HFF-Myc (cell line): Measurements from ENCODE around the gene CRACR2B.
A peak's percentile ranks its signal among the peaks of the same experiment; 100 is the strongest.

Experiments
- DNase-seq: peaks from one replicate; pipeline ENCODE4 v3.0.0-alpha.2; 2011; ENCODE audit warnings: low read depth; ENCODE audit errors: extremely low read depth
- H3K4me3 ChIP-seq: replicated peaks from 2 replicates; pipeline ENCODE4 v1.5.1; 2011; ENCODE audit warnings: low read depth, mild to moderate bottlenecking, control low read depth, low read length
- TF ChIP-seq, protein P1 (sequence below): IDR thresholded peaks from 2 replicates; pipeline ENCODE4 v1.5.1; 2012; ENCODE audit warnings: mild to moderate bottlenecking, low read depth, low read length, control low read depth; ENCODE audit errors: missing control alignments

The CRACR2B gene

DNA sequence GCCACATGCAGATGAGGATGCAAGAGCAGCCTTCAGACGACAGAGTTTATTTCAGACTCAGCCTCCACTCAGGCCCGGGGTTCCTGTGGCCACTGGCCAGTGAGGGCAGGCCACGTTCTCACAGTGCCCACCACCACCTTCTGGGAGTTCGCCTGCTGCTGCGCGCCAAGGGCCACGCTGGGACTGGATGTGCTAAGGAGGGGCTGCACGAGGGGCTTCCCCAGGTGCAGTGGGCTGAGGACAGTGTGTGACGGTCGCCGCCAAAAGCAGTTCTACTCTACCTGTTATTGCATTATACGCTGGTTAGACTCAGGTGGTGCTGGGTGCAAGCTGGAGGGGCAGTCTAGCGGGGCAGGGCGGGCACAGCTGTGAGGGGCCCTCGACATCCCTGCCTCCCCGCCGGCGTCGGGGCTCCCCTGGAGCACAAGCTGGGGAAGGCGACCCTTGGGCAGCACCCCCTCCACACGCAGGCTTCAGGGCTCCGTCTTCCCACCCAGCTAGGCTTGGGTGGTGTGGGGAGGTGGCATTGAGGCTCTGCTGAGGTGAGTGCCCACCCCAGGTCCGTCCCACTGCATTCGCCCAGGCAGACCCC lies 40.5 kb upstream of the CRACR2B start:
- no peak overlapping the region for H3K4me3 ChIP-seq
- no peak for DNase-seq
- TF ChIP-seq, protein P1, sequence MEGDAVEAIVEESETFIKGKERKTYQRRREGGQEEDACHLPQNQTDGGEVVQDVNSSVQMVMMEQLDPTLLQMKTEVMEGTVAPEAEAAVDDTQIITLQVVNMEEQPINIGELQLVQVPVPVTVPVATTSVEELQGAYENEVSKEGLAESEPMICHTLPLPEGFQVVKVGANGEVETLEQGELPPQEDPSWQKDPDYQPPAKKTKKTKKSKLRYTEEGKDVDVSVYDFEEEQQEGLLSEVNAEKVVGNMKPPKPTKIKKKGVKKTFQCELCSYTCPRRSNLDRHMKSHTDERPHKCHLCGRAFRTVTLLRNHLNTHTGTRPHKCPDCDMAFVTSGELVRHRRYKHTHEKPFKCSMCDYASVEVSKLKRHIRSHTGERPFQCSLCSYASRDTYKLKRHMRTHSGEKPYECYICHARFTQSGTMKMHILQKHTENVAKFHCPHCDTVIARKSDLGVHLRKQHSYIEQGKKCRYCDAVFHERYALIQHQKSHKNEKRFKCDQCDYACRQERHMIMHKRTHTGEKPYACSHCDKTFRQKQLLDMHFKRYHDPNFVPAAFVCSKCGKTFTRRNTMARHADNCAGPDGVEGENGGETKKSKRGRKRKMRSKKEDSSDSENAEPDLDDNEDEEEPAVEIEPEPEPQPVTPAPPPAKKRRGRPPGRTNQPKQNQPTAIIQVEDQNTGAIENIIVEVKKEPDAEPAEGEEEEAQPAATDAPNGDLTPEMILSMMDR = no peak

DNA sequence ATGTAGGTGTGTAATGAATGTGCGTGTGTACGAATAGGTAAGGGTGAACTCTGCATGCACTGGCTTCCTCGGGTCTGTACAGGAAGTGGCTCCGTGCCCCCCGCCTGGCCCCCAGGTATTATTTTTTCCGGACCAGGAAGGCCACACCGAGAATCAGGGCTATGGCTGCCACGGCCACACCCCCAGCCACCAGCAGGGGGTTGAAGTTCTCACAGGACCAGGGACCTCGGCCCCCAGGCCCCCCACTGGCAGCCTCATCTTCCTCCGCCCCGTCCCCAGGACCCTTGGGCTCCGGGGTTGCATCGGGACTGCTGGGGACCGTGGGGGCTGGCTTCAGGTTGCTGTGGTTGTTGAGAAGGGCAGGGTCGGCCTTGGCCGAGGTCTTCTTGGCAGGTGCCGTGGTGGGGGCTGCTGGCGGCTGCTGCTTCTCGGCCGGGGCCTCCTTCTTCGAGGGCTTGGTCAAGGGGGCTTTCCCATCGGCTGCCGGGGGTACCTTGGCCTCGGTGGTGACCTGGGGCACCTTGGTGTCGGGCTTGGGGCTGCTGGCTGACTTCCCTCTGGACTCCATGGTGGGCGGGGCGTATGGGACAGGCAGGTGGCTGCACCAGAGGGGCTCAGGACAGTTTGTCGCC lies 39.6 kb upstream of the CRACR2B start:
- no peak for DNase-seq
- no peak overlapping the region for H3K4me3 ChIP-seq
- TF ChIP-seq, protein P1 = no peak

DNA sequence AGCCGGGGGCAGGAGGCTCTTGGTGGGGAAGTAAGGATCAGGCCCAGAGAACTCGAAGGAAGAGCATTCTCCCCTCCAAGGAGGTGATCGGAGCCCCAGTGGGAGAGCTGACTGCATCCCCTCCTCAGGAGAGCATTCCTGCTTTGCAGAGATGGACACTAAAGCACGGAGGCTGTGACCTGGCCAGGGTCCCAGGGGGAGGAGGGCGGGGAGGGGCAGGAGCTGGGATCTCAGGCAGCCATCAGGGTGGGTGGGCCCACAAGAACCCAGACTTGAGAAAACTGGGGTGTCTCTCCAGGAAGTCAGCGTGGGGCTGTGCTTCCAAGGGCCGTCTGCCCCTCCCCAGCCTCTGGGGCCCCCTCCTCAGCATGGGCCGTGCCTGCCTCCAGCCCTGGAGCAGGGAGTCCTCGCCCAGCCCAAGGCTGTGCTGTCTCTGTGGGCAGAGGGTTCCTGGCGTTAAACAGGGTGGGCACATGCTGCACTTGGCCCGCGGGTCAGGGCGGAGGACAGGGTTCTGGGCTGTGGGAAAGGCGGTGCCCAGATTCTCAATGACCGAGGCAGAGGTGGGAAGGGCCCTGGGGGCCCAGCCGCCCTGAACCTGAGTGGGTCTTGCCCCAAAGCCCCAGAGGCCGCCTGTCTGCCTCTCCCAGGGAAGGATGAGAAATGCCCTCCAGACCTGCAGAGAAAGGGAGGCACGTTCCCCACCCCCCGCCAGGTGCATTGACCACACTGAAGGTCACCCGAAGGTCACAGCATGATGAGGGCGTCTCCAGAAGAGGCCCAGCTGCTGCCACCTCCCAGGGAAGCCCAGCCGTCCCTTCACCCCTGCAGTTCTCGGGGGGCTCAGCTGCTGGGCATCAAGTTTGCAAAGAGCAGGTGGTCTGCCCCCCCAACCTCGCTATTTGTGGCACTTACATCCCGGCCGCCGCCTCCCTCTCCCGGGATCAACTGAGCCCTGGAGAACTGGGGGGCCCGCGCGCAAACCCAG lies 38.5 kb upstream of the CRACR2B start:
- TF ChIP-seq, protein P1 = no peak
- no peak for DNase-seq
- H3K4me3 ChIP-seq = peak overlapping the region; percentile 28

DNA sequence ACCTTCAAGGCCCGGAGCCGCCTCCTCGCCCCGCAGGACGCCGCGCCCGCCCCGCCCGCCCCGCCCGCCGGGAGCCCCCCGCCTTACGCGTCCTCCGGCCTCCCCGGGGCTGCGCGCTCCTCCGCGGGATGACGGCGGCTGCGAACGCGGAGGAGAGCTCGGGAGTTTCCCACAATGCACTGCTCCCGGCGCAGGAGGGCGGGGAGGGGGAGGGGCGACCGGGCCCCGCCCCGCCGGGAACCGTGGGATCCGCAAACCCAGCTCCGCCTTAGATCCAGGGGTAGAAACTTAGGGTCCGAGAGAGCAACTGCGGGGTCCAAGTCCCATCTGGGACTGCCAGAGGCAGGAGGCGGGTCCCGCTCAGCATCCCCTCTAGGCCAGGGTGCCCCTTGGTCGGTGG lies 37.8 kb upstream of the CRACR2B start, which contains the start of gene CEND1:
TSS of gene CEND1 (minus strand) at position 148 of the 400 bp plus-strand sequence. CDS start 1,514 bp downstream, outside the sequence.
- no peak for DNase-seq
- H3K4me3 ChIP-seq = peak within 1 kb of the TSS; percentile 28
- TF ChIP-seq, protein P1 = no peak

DNA sequence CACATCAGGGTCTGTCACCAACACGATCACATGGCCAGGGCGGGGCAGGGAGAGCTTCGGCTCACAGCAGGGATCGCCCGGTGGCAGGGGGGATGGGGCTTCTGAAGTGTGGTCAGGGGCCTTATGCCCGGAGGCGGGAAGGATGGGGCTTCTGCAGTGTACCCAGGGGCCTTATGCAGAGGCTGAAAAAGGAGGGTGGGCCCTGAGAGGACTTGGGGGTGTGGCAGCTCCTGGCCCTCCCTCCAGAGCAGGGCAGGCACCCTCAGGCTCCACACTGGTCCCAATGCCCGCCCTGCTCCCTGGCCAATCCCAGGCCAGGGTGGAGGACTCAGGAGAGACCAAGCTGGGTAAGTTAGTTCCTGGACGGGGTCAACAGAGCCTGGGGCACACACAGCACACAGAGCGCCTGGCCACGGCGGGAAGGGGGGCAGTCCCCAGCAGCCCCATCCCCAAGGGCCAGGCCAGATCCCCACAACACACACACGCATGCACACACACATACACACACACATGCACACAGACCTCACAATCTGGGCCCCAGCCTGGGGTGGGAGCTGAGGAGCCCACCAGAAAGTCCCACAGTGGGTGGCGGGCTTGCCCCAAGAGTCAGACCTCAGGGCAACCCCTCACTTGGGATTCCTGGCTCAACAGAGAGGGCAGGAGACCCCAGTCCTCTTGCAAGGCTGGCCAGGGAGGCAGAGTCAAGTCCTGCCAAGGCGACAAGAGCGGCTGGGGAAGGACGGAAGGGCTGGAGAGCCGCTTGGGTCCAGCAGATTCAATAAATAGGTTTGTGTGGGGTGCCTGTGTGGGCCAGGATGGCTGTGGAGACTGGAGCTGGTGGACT lies 36.8 kb upstream of the CRACR2B start:
- TF ChIP-seq, protein P1 = no peak
- DNase-seq = no peak
- no peak overlapping the region for H3K4me3 ChIP-seq
